Spleen (tissue), 7 donors: ENCODE results near the gene GIPC3.

Experiments
- POLR2AphosphoS5 ChIP-seq, 3 donors: sonication (generic); formaldehyde crosslinking; IDR thresholded peaks; one replicate each; pipeline ENCODE4 v1.5.1; 2017; ENCODE audit warnings: antibody characterized with exemption in 3 of 3
- TF ChIP-seq, protein P1 (sequence below), 11 experiments: fragments of 200-600 bp in 7 of 11; fragments of 450-650 bp in 4 of 11; sonication (generic) in 4 of 11; IDR thresholded peaks in 8 of 11; conservative IDR thresholded peaks in 3 of 11; 1 replicate in 7 of 11; 2 replicates in 4 of 11; pipeline versions ENCODE4 v1.4.0 to v1.8.0; 2016 to 2021; ENCODE audit warnings: antibody characterized with exemption in 11 of 11, inconsistent platforms in 4 of 11, mild to moderate bottlenecking in 1 of 11
- donor health status: DM: no; HTN: no; CAD: no; lungs with moderate emphysema.
- donor health status: DM: no; HTN: no; CAD: no.
- donor health status: DM: no; HTN: no; CAD: no.

DNA sequence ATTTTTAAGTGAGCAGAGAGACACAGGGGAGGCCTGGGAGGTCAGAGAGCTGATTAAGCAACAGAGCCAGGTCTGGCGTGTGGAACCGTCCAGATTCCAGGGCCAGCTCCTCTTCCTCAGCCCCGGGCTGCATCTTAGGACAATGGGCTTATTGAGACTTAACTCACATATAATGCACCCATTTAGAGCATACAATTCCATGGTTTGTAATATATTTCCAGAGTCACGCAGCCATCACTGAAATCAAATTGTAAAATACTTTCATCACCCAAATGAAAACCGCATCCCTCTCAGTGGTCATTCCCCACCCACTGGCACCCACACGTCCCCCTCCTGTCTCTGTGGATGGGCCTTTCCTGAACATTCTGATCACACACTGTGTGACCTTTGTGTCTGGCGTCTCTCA, 14.7 kb upstream of the GIPC3 start:
- TF ChIP-seq, protein P1, sequence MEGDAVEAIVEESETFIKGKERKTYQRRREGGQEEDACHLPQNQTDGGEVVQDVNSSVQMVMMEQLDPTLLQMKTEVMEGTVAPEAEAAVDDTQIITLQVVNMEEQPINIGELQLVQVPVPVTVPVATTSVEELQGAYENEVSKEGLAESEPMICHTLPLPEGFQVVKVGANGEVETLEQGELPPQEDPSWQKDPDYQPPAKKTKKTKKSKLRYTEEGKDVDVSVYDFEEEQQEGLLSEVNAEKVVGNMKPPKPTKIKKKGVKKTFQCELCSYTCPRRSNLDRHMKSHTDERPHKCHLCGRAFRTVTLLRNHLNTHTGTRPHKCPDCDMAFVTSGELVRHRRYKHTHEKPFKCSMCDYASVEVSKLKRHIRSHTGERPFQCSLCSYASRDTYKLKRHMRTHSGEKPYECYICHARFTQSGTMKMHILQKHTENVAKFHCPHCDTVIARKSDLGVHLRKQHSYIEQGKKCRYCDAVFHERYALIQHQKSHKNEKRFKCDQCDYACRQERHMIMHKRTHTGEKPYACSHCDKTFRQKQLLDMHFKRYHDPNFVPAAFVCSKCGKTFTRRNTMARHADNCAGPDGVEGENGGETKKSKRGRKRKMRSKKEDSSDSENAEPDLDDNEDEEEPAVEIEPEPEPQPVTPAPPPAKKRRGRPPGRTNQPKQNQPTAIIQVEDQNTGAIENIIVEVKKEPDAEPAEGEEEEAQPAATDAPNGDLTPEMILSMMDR (IDR thresholded peaks at IDR 0.05 in 8 of 11, conservative IDR thresholded peaks at IDR 0.05 in 3 of 11), result no peak
- TF ChIP-seq POLR2AphosphoS5 (IDR thresholded peaks at IDR 0.05), result no peak
